Measurements from ENCODE around the gene ATP6AP1. TPM values are rescaled to one million over a fixed set of nuclear protein-coding genes. Genes with fewer than 3 reads are reported as not detected.

The ATP6AP1 gene
- total RNA-seq, 1 donor from 2014 or later, result 30.3 TPM

GRCh38 chrX:154449618-154450017 lies 21.1 kb downstream of the ATP6AP1 start:
- DNase-seq, result no peak

- DNase-seq, result no peak
Observed at GRCh38 chrX:154450312-154450711, 21.8 kb downstream of the ATP6AP1 start.

DNA sequence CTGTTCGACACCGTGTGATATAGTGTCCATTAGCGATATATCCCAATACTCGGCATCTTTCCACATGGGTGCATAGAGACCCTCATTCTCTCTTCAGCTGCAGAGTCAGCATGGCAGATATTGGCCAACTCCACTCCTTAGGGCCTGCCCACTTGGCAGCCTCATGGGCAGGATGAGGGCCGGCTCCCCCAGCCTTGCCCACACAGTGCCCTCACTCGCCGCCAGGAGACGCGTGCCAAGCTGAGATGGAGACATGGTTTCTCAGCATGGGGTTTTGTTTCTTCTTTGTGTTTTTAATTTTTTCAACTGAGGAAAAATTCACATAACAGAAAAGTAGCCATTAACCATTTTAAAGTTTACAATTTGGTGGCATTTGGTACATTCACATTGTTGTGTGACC lies 24.3 kb downstream of the ATP6AP1 start:
- DNase-seq, result no peak

DNA sequence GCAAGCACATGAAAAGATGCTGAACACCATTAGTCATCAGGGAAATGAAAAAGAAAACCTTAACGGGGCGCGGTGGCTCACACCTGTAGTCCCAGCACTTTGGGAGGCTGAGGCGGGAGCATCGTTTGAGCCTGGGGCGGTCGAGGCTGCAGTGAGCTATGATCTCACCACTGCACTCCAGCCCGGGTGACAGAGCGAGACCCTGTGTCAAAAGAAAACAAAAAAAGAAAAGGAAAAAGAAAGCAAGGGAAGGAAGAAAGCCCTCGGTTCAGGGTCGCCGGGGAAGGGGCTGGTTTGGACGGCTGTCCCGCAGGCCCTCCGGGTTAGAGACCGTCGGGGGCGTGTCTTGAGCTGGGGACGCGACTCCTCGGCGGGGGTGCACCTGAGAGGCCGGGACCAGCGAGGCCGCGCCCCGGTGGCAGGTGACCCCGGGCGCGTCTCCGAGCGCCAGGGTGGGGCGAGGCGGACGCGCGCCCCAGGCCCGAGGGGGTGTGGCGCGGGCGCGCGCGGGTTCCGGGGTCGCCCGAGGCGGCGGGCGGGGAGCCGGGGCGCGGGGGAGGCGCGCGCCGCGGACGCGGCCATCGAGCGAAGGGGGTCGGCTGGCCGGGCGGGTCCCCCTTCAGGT lies 29.1 kb downstream of the ATP6AP1 start:
- no peak for DNase-seq

GRCh38 chrX:154458116-154458953 lies 29.9 kb downstream of the ATP6AP1 start, which contains the start of gene PLXNA3:
Gene PLXNA3, plus strand, starts transcription at chrX:154458281. Its CDS starts 1,903 bp downstream, at chrX:154460184.
- no peak for DNase-seq

GRCh38 chrX:154458954-154459778 lies 30.7 kb downstream of the ATP6AP1 start:
- DNase-seq, result no peak

DNA sequence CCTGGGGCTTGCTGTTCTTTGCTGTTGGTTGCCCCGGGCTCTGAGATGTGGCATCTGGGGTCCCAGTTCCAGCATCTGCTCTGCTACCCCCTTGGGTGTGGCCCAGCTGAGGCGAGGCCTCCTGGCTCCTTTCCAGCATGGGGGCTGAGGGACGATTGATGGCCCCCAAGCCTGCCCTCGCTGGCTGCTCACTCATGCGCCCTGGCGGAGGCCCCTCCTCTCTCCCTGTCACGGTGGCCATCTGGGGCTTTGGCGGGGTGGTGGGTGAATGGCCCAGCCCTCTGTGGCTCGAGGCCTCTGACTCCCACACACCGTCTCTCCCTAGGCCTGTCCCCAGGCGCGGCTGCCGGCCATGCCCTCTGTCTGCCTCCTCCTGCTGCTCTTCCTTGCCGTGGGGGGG lies 31.4 kb downstream of the ATP6AP1 start:
- DNase-seq, result no peak

DNA sequence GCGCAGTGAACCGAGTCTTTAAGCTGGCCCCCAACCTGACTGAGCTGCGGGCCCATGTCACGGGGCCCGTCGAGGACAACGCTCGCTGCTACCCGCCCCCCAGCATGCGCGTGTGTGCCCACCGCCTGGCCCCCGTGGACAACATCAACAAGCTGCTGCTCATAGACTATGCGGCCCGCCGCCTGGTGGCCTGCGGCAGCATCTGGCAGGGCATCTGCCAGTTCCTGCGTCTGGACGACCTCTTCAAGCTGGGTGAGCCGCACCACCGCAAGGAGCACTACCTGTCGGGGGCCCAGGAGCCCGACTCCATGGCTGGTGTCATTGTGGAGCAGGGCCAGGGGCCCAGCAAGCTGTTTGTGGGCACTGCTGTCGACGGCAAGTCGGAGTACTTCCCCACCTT lies 31.8 kb downstream of the ATP6AP1 start:
- DNase-seq, result no peak

GRCh38 chrX:154462396-154462795 lies 33.9 kb downstream of the ATP6AP1 start:
- no peak for DNase-seq

GRCh38 chrX:154463611-154464220 lies 35.2 kb downstream of the ATP6AP1 start:
- no peak for DNase-seq

DNA sequence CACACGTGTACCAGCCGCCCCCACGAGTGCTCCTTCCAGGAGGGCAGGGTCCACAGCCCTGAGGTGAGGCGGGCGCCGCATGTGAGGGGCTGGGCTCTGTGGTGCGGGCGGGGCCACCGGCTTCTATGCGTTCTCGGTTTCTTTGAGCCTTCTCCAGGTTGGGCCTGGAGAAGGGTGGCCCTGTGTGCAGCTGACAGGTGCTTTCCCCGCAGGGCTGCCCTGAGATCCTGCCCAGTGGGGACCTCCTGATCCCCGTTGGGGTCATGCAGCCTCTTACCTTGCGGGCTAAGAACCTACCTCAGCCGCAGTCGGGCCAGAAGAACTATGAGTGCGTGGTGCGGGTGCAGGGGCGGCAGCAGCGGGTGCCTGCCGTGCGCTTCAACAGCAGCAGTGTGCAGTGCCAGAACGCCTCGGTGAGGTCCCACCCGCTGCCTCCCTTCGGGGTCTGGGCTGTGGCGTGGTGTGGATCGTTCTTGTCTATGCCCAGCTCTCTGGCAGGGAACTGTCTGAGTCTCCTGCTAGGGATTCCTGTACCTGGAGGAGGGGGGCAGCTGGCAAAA lies 36.4 kb downstream of the ATP6AP1 start:
- no peak for DNase-seq

GRCh38 chrX:154465601-154466000 lies 37.1 kb downstream of the ATP6AP1 start:
- no peak for DNase-seq

DNA sequence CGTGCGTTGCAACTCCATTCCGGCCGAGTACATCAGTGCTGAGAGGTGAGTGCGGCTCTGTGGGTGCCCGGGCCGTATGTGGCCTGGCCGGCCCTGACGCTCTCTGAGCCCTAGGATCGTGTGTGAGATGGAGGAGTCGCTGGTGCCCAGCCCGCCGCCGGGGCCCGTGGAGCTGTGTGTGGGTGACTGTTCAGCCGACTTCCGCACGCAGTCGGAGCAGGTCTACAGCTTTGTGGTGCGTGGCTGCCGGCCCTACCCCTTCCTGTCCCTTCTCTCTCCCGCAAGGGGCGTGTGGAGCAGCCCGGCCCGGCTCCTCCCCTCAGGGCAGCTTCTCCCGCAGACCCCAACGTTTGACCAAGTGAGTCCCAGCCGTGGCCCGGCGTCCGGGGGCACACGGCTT lies 37.6 kb downstream of the ATP6AP1 start:
- no peak for DNase-seq

DNA sequence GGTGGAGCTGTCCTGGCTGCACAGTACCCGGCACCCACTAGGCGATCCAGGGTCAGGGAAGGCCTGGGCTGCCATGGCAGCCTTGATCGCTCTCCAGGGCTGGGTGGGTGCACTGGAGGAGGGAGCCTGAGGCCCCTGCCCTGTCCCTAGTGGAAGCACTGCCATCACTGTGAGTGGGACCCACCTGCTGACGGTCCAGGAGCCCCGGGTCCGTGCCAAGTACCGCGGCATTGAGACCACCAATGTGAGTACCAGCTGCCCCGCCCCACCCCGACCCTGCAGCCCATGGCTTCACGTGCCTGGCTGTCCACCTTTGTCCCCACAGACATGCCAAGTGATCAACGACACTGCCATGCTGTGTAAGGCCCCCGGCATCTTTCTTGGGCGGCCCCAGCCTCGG lies 38.4 kb downstream of the ATP6AP1 start:
- no peak for DNase-seq

- no peak for DNase-seq
Observed at GRCh38 chrX:154467556-154467955, 39.1 kb downstream of the ATP6AP1 start.

GRCh38 chrX:154468217-154468616 lies 39.7 kb downstream of the ATP6AP1 start:
- DNase-seq, result no peak

- DNase-seq, result no peak
Observed at GRCh38 chrX:154469114-154469513, 40.6 kb downstream of the ATP6AP1 start.

- no peak for DNase-seq
Observed at GRCh38 chrX:154469880-154470279, 41.4 kb downstream of the ATP6AP1 start.

DNA sequence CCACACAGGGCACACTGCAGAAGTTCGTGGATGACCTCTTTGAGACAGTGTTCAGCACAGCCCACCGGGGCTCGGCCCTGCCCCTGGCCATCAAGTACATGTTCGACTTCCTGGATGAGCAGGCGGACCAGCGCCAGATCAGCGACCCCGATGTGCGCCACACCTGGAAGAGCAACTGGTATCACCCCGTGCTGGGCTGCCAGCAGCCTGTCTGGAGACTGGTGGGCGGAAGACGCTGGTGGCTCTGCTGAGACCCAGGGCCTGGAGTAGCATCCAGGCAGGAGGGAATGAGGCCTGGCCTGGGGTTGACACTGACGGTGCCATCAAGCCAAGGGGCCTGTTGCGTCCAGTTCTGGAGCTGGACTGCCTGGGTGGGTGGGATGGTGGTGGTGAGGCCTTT lies 42.0 kb downstream of the ATP6AP1 start:
- no peak for DNase-seq

DNA sequence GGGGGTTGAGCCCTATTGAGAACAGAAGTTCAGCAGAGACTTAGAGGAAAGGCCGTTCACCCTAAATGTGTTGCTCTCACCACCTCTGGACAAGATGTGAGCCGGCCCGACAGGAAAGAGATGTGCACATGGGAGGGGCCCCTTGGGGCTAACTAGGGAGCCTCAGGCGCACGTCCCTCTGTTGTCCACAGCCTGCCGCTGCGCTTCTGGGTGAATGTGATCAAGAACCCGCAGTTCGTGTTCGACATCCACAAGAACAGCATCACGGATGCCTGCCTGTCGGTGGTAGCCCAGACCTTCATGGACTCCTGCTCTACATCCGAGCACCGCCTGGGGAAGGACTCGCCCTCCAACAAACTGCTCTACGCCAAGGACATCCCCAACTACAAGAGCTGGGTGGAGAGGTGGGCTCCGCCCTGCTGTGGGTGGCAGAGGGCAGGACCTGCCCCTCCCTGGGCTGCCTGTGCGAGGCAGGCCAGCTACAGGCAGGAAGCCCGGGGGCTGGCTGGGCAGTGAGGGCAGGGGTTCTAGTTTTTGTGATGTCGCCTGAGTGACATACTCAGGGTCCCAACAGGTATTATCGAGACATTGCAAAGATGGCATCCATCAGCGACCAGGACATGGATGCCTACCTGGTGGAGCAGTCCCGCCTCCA lies 42.6 kb downstream of the ATP6AP1 start:
- no peak for DNase-seq

DNA sequence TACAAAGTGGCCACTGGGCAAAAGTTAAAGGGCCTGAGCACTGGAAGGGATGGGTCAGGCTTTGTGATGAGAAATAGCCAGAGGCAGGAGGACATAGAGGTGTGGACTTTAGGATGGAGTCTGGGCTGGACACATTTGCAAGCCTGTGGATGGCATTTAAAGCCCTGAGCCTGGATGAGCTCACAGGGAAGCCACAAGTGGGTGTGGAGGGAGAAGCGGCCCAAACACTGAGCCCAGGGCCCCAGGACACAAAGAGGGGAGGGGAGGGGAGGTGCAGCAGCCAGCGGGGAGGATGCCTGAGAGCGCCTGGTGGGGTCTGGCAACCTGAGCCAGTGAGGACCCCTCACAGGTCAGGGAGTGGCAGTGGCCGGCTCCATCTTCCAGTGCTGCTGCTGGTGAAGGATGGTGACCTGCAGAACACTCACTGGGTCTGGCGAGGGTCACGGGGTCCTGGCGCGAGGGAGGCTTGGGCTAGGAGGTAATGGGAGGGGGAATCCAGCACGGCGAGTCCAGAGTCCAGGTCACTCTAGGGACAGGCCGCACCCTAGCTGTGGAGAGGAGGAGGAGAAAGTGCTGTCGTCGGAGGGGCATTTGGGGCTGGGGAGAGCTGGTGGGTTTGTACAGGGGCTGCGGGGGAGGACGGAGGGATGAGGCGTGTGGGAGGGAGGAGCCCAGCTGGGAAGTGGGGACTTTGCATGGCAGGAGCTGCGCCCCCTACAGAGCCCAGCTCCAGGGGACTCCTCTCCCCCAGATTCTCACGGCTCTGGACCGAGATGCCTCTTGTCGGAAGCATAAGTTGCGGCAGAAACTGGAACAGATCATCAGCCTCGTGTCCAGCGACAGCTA lies 43.6 kb downstream of the ATP6AP1 start:
- DNase-seq, result no peak
